GM08714 (cell line): ENCODE measurements around the gene CACNA1H.

Experiments used
- H3K4me3 ChIP-seq: fragments of 200-500 bp; sonication (Bioruptor generic); 2 replicates; pipeline ENCODE4 v1.5.1; 2014; ENCODE audit warnings: mild to moderate bottlenecking, low read length, inconsistent platforms
- ZNF274 ChIP-seq: IDR thresholded peaks from 2 replicates; pipeline ENCODE4 v1.6.1; 2012; ENCODE audit warnings: mild to moderate bottlenecking, low read depth, low read length

CACNA1H gene

GRCh38 chr16:1216296-1216619 lies 63.4 kb downstream of the CACNA1H start:
- TF ChIP-seq ZNF274, result no peak
- no peak overlapping the region for H3K4me3 ChIP-seq

GRCh38 chr16:1216681-1217400 lies 63.9 kb downstream of the CACNA1H start:
- H3K4me3 ChIP-seq, result no peak overlapping the region
- no peak for TF ChIP-seq ZNF274

GRCh38 chr16:1217526-1217925 lies 64.6 kb downstream of the CACNA1H start:
- H3K4me3 ChIP-seq, result no peak overlapping the region
- no peak for TF ChIP-seq ZNF274

- H3K4me3 ChIP-seq, result no peak overlapping the region
- TF ChIP-seq ZNF274, result no peak
Measured at GRCh38 chr16:1218061-1218929, 65.4 kb downstream of the CACNA1H start.

- TF ChIP-seq ZNF274, result no peak
- H3K4me3 ChIP-seq, result no peak overlapping the region
Measured at GRCh38 chr16:1218930-1219611, 66.2 kb downstream of the CACNA1H start.

- no peak overlapping the region for H3K4me3 ChIP-seq
- no peak for TF ChIP-seq ZNF274
Measured at GRCh38 chr16:1220098-1220728, 67.3 kb downstream of the CACNA1H start.

- no peak for TF ChIP-seq ZNF274
- no peak overlapping the region for H3K4me3 ChIP-seq
Measured at GRCh38 chr16:1220841-1221627, 68.1 kb downstream of the CACNA1H start.

GRCh38 chr16:1221628-1222552 lies 69.0 kb downstream of the CACNA1H start:
- no peak overlapping the region for H3K4me3 ChIP-seq
- TF ChIP-seq ZNF274, result no peak

GRCh38 chr16:1222553-1223354 lies 69.8 kb downstream of the CACNA1H start:
- no peak for TF ChIP-seq ZNF274
- no peak overlapping the region for H3K4me3 ChIP-seq

- H3K4me3 ChIP-seq, result no peak overlapping the region
- no peak for TF ChIP-seq ZNF274
Measured at GRCh38 chr16:1223355-1224214, 70.7 kb downstream of the CACNA1H start.

- H3K4me3 ChIP-seq, result no peak overlapping the region
- no peak for TF ChIP-seq ZNF274
Measured at GRCh38 chr16:1224558-1224957, 71.7 kb downstream of the CACNA1H start.
